T-cell (primary cell): Measurements from ENCODE around the gene INPP4A. TPM values are rescaled to one million over a fixed set of nuclear protein-coding genes. Genes with fewer than 3 reads are reported as not detected.

Experiments used
- ATAC-seq, 4 experiments: fragments of 200-7000 bp in 3 of 4; fragments of 150-1000 bp in 1 of 4; cut with Tn5 transposase; replicated peaks in 1 of 4; 1 replicate in 3 of 4; 2 replicates in 1 of 4; pipeline ENCODE4 v1.10.0; 2021; ENCODE audit warnings: moderate library complexity in 3 of 4, mild to moderate bottlenecking in 2 of 4, moderate number of reproducible peaks in 1 of 4
- CTCF ChIA-PET, 2 donors: fragments of 300-600 bp; sonication (Branson Sonifier 250); formaldehyde crosslinking; loops; one replicate each; lab custom pipeline; 2022; ENCODE audit warnings: antibody characterized with exemption in 2 of 2; lab: Charles Lee
- POLR2A ChIA-PET, 2 donors: fragments of 300-600 bp; sonication (Branson Sonifier 250); formaldehyde crosslinking; loops; one replicate each; lab custom pipeline; 2022; ENCODE audit warnings: antibody characterized with exemption in 2 of 2; lab: Charles Lee
- DNase-seq, 35 experiments: peaks; one replicate each; pipeline versions ENCODE4 v3.0.0 to v3.0.0-alpha.2; 2013 to 2023
- H3K27ac ChIP-seq: one replicate; pipeline ENCODE4 v1.5.1; 2013; ENCODE audit warnings: low read length
- H3K27me3 ChIP-seq, 2 experiments: replicated peaks in 1 of 2; 1 replicate in 1 of 2; 2 replicates in 1 of 2; pipeline versions ENCODE4 v1.6.1 to v1.7.0; 2013; ENCODE audit warnings: low read length in 1 of 2, mixed read lengths in 1 of 2; ENCODE audit not compliant: control insufficient read depth in 2 of 2, insufficient read depth in 2 of 2; ENCODE audit errors: extremely low read depth in 1 of 2
- H3K36me3 ChIP-seq, 2 donors: 1 replicate in 1 of 2; 2 replicates in 1 of 2; pipeline versions ENCODE4 v1.6.1 to v1.7.0; 2013; ENCODE audit warnings: low read length in 1 of 2; ENCODE audit not compliant: control insufficient read depth in 2 of 2, insufficient read depth in 1 of 2; ENCODE audit errors: extremely low read depth in 1 of 2
- H3K4me1 ChIP-seq, 2 experiments: 1 replicate in 1 of 2; 2 replicates in 1 of 2; pipeline versions ENCODE4 v1.6.1 to v1.7.0; 2013; ENCODE audit warnings: low read length in 2 of 2, mixed read lengths in 1 of 2; ENCODE audit not compliant: insufficient read depth in 2 of 2, control insufficient read depth in 1 of 2; ENCODE audit errors: extremely low read depth in 1 of 2
- H3K4me3 ChIP-seq, 2 donors: 1 replicate in 1 of 2; 2 replicates in 1 of 2; pipeline versions ENCODE4 v1.5.1 to v1.7.0; 2013; ENCODE audit warnings: mild to moderate bottlenecking in 2 of 2, low read length in 1 of 2, moderate library complexity in 1 of 2; ENCODE audit not compliant: control insufficient read depth in 1 of 2; ENCODE audit errors: extremely low read depth in 1 of 2
- H3K9me3 ChIP-seq: 2 replicates; pipeline ENCODE4 v1.7.0; 2013
- H3K27ac Mint-ChIP-seq, 2 donors: one replicate each; pipeline ENCODE4 v1.8.0; 2020 to 2021; ENCODE audit warnings: mild to moderate bottlenecking in 2 of 2, mixed read lengths in 2 of 2
- H3K27me3 Mint-ChIP-seq, 2 donors: one replicate each; pipeline ENCODE4 v1.8.0; 2021 to 2022; ENCODE audit warnings: mixed read lengths in 2 of 2
- H3K36me3 Mint-ChIP-seq: one replicate; pipeline ENCODE4 v1.8.0; 2021; ENCODE audit warnings: mixed read lengths
- H3K4me1 Mint-ChIP-seq, 3 donors: one replicate each; pipeline ENCODE4 v1.8.0; 2020 to 2022; ENCODE audit warnings: mixed read lengths in 3 of 3, mild to moderate bottlenecking in 1 of 3
- H3K4me3 Mint-ChIP-seq, 3 donors: one replicate each; pipeline ENCODE4 v1.8.0; 2020 to 2022; ENCODE audit warnings: mild to moderate bottlenecking in 3 of 3, mixed read lengths in 3 of 3, moderate library complexity in 3 of 3
- H3K9me3 Mint-ChIP-seq, 3 donors: one replicate each; pipeline ENCODE4 v1.8.0; 2020 to 2022; ENCODE audit warnings: mixed read lengths in 3 of 3
- WGBS: methylation state at CpG from one replicate; pipeline ENCODE4 v1.1.5; 2013; ENCODE audit warnings: missing lambda C conversion rate; ENCODE audit not compliant: insufficient coverage; 5-methylcytosine and 5-hydroxymethylcytosine counted together
- total RNA-seq, 35 experiments: library from RNA in 6 of 35; stranded (reverse) in 6 of 35; fragments of 120-200 nt in 1 of 35; gene quantifications; one replicate each; pipeline versions ENCODE4 v1.2.1 to v1.2.4 and lab custom pipeline; 2013 to 2026

The INPP4A gene
- total RNA-seq, 5 donors from 2014 or later (not counting 1 experiment from before 2014, with no cell fraction given), result 126 to 153 (median 136) TPM

DNA sequence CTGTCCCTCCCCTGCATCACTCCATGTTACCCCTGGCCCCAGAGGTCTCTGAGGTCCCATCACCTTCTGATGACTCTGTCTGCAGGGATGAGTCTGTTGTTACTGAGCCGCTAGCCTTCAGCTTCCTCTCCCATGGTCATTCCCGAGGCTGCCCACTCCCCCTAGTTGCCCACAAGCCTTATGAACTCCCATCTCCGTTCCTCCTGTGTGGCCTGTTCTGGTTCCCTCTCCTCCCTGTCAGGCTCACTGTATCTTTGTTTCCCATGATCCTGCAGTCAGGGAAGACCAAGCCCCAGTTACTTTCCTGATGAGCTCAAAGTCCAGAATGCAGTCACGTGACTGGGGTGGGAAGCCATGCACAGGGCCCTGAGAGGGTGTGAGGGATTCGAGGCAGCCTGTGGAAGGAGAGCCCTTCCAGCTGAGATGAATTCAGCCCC, 39.5 kb downstream of the INPP4A start:
- ChIA-PET CTCF (interaction anchor here (0.5 to 2.4 kb wide), 5 partner anchors 19 to 340 kb away, joined by 3 to 11 read pairs (median 4); no protein-coding TSS in a partner anchor), POLR2A (interaction anchor here in 1 of 2 donors (0.8 to 1.1 kb wide), 2 partner anchors 9 to 536 kb away, joined by 3 to 9 read pairs; no protein-coding TSS in a partner anchor)
- H3K27ac ChIP-seq, result peak overlapping the region; percentile 39
- H3K4me1 Mint-ChIP-seq, result peaks cover 99 to 100% (median 99%) of the 10 kb centered on the region in 3 donors
- no peak for DNase-seq
- H3K36me3 ChIP-seq, result peaks cover 0 to 3% of the 10 kb centered on the region in 2 donors
- no peaks in the 10 kb centered on the region for H3K27me3 Mint-ChIP-seq
- no peaks in the 10 kb centered on the region for H3K9me3 ChIP-seq
- peak overlapping the region; percentile 25 to 73 (median 47) for H3K4me3 Mint-ChIP-seq
- no peak overlapping the region for H3K4me3 ChIP-seq
- WGBS, result 95% methylated on average over 4 of the region's 5 CpGs
- peaks cover 71 to 92% of the 10 kb centered on the region in 2 experiments for H3K4me1 ChIP-seq
- H3K27ac Mint-ChIP-seq, result peak overlapping the region; percentile 62 to 91
- no peaks in the 10 kb centered on the region for H3K36me3 Mint-ChIP-seq
- no peaks in the 10 kb centered on the region for H3K27me3 ChIP-seq
- H3K9me3 Mint-ChIP-seq, result no peaks in the 10 kb centered on the region
- ATAC-seq, result no peak

DNA sequence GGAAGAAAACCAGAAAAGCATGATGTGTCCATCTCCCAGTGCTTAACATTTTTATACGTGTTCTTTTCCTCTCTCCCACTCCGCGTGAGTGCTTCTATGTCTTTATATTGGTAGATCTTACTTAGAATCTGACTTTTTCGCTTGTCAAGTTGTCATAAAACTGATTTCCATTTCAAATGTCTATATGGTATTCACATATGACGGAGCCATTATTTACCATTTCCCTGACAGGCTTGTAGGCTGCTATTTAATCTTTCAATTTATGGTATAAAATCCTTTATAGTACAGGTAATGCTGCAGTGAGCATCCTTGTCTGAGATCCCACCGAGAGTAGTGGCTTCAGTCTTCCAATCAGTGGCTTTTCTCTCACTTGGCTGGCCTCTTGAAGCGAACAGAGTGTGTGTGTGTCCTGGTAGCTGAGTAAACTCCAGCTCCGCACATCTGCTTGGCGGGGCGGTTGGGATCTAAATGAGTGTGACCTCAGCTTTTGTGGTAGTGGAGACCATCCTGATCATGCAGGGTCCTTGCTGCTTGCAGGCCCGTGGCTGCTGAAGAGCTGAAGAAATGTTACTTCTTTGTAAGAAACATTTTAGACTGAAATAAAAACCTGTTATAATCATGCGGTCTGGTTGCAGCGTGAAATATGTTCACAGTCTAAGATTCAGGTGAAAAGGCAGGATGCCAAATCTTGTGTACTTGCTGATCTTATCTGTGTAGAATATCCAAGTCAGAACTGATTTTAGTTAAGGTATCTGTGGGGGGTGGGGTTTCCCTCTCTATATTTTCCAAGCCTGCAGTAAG, 40.2 kb downstream of the INPP4A start:
- Mint-ChIP-seq H3K36me3 (no peaks in the 10 kb centered on the region), H3K4me3 (peak overlapping the region; percentile 45 to 73 (median 60)), H3K9me3 (no peaks in the 10 kb centered on the region), H3K27ac (peak overlapping the region; percentile 62 to 91), H3K27me3 (no peaks in the 10 kb centered on the region), H3K4me1 (peaks cover 98 to 99% (median 99%) of the 10 kb centered on the region in 3 donors)
- H3K27me3 ChIP-seq, result no peaks in the 10 kb centered on the region
- peaks cover 0 to 3% of the 10 kb centered on the region in 2 donors for H3K36me3 ChIP-seq
- H3K27ac ChIP-seq, result peak overlapping the region; percentile 37
- WGBS, result 61% methylated on average over 6 of the region's 13 CpGs
- ATAC-seq (peak; percentile 32 to 58 (median 44)), DNase-seq (peak in 1 of 35 experiments; percentile 57)
- CTCF ChIA-PET, result interaction anchor here (1.1 to 2.4 kb wide), 3 partner anchors 20 to 38 kb away, joined by 4 to 11 read pairs (median 7); no protein-coding TSS in a partner anchor
- H3K9me3 ChIP-seq, result no peaks in the 10 kb centered on the region
- peaks cover 67 to 90% of the 10 kb centered on the region in 2 experiments for H3K4me1 ChIP-seq
- H3K4me3 ChIP-seq, result peak overlapping the region in 1 of 2 donors; percentile 5
- POLR2A ChIA-PET, result no interaction called here

DNA sequence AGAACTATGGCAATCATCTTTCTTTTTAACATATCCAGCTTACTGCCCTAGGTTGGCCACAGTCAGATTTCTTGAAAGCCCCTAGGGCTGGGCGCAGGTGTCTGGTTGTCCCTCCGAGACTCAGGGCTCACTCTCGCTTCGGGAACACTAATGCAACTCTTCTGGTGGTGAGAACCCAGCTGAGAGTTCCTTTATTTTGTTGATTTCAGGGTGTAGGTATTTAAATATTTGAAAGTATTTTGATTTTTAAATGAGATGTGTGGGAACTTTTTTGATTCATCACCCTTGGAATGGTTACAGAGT, 40.7 kb downstream of the INPP4A start:
- Mint-ChIP-seq H3K36me3 (no peaks in the 10 kb centered on the region), H3K27ac (peak overlapping the region; percentile 62 to 91), H3K4me3 (peak overlapping the region in 2 of 3 donors; percentile 60 to 73), H3K9me3 (no peaks in the 10 kb centered on the region), H3K27me3 (no peaks in the 10 kb centered on the region), H3K4me1 (peaks cover 98 to 99% (median 99%) of the 10 kb centered on the region in 3 donors)
- ATAC-seq (peak in 1 of 4 experiments; percentile 21), DNase-seq (no peak)
- POLR2A ChIA-PET, result no interaction called here
- Histone ChIP-seq H3K27me3 (no peaks in the 10 kb centered on the region), H3K36me3 (peaks cover 0 to 3% of the 10 kb centered on the region in 2 donors), H3K27ac (no peak overlapping the region), H3K4me3 (no peak overlapping the region), H3K9me3 (no peaks in the 10 kb centered on the region), H3K4me1 (peaks cover 65 to 90% of the 10 kb centered on the region in 2 experiments)
- CTCF ChIA-PET, result interaction anchor here in 1 of 2 donors (2.4 kb wide), 1 partner anchor 21 kb away, joined by 11 read pairs; no protein-coding TSS in a partner anchor
- 83% methylated on average over 2 of the region's 4 CpGs for WGBS

DNA sequence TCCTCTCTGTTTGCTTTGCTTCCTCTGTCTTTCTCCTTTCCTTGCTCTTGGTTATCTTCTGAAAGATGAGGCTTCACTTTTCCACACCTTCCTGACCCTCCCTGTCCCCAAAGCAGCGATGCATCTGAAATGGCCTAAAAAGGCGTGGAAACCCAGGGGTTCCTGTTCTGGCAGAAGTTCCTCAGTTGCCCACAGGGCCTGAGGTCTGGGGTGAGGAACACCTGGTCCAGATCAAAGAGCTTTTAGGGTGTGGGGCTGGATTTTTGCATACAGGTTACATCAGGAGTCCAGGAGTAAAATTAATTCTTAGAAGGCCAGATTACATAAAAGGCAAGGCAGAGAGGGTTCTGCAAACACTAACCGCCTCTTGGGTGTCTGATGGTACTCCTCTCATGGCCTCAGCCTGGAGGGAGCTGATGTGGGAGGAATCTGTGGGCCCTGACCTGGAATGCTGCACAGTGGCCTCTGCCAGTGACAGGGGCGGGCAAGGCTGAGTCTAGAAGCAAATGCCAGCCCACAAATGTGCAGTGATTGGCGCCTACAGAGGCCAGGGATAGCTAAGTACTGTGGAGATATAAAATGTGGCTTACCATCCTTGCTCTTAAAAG, 41.8 kb downstream of the INPP4A start:
- Histone ChIP-seq H3K9me3 (no peaks in the 10 kb centered on the region), H3K27me3 (no peaks in the 10 kb centered on the region), H3K4me1 (peaks cover 63 to 85% of the 10 kb centered on the region in 2 experiments), H3K4me3 (no peak overlapping the region), H3K27ac (peak overlapping the region; percentile 15), H3K36me3 (peaks cover 0 to 6% of the 10 kb centered on the region in 2 donors)
- Mint-ChIP-seq H3K9me3 (no peaks in the 10 kb centered on the region), H3K4me3 (peak overlapping the region in 2 of 3 donors; percentile 14 to 73), H3K36me3 (peaks cover 2% of the 10 kb centered on the region), H3K27ac (peak overlapping the region; percentile 62 to 91), H3K27me3 (no peaks in the 10 kb centered on the region), H3K4me1 (peaks cover 94 to 98% (median 97%) of the 10 kb centered on the region in 3 donors)
- ChIA-PET POLR2A (no interaction called here), CTCF (interaction anchor here in 1 of 2 donors (1.4 to 2.8 kb wide), 3 partner anchors 21 to 71 kb away, joined by 4 to 28 read pairs (median 11); no protein-coding TSS in a partner anchor)
- no CpG with 5 or more reads among the region's 5 CpGs for WGBS
- ATAC-seq (no peak), DNase-seq (no peak)

DNA sequence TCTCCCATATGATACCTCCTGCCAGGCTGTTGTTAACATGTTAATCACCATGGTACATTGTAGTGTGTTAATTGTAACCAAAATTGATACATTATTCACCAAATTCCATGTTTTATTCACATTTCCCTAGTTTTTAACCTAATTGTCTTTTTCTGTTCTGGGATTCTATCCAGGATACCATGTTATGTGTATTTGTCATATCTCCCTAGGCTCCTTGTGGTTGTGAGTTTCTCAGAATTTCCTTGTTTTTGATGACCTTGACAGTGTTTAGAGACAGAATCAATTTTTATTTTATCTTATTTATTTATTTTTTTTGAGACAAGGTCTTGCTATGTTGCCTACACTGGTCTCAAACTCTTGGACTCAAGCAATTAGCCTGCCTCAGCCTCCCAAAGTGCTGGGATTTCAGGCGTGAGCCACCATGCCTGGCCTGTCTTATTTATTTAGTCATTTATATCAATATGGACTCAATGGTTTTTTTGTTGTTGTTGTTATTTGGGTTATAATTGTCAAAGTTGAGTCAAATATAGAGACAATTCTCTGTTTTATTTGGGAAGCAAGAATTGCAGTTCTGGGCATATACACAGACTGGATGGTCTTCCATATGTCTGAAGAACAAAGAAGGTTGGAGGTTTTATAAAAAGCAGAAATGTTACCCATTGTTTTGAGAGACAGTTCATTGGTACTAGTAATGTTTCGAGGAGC, 42.6 kb downstream of the INPP4A start:
- CTCF ChIA-PET, result interaction anchor here (0.6 to 2.8 kb wide), 14 partner anchors 9 to 344 kb away, joined by 3 to 28 read pairs (median 5); no protein-coding TSS in a partner anchor
- H3K27ac ChIP-seq, result peak overlapping the region; percentile 3
- H3K4me1 ChIP-seq, result peaks cover 56 to 78% of the 10 kb centered on the region in 2 experiments
- no peak overlapping the region for H3K4me3 ChIP-seq
- POLR2A ChIA-PET, result no interaction called here
- Mint-ChIP-seq H3K4me3 (peak overlapping the region in 1 of 3 donors; percentile 73), H3K27me3 (no peaks in the 10 kb centered on the region), H3K9me3 (no peaks in the 10 kb centered on the region), H3K27ac (peak overlapping the region in 1 of 2 donors; percentile 34), H3K36me3 (peaks cover 7% of the 10 kb centered on the region), H3K4me1 (peaks cover 94 to 98% (median 98%) of the 10 kb centered on the region in 3 donors)
- no peaks in the 10 kb centered on the region for H3K27me3 ChIP-seq
- ATAC-seq (no peak), DNase-seq (no peak)
- peaks cover 0 to 10% of the 10 kb centered on the region in 2 donors for H3K36me3 ChIP-seq
- no peaks in the 10 kb centered on the region for H3K9me3 ChIP-seq
- 67% methylated on average over 1 of the region's 2 CpGs for WGBS
